Measurements from ENCODE around the gene DENND1A. TPM values are rescaled to one million over a fixed set of nuclear protein-coding genes. Genes with fewer than 3 reads are reported as not detected.

The DENND1A gene
- total and polyA plus RNA-seq, 7 donors = 12.8 to 33.2 (median 19.2) TPM

GRCh38 chr9:123394291-123395235 is 535.4 kb downstream of the DENND1A start:
- 84 to 89% methylated on average over 16 of the region's 16 CpGs for WGBS, 2 donors
- intact Hi-C loops (cut with DNase I) = no loop called here
- H3K9me3 ChIP-seq = no peaks in the 10 kb centered on the region
- H3K27ac ChIP-seq = no peak overlapping the region
- no peak overlapping the region for H3K4me3 ChIP-seq
- TF ChIP-seq EP300 (IDR thresholded peaks at IDR 0.05) (no peak), POLR2A (IDR thresholded peaks at IDR 0.05) (no peak), POLR2AphosphoS5 (IDR thresholded peaks at IDR 0.05) (no peak)
- TF ChIP-seq, protein P1, sequence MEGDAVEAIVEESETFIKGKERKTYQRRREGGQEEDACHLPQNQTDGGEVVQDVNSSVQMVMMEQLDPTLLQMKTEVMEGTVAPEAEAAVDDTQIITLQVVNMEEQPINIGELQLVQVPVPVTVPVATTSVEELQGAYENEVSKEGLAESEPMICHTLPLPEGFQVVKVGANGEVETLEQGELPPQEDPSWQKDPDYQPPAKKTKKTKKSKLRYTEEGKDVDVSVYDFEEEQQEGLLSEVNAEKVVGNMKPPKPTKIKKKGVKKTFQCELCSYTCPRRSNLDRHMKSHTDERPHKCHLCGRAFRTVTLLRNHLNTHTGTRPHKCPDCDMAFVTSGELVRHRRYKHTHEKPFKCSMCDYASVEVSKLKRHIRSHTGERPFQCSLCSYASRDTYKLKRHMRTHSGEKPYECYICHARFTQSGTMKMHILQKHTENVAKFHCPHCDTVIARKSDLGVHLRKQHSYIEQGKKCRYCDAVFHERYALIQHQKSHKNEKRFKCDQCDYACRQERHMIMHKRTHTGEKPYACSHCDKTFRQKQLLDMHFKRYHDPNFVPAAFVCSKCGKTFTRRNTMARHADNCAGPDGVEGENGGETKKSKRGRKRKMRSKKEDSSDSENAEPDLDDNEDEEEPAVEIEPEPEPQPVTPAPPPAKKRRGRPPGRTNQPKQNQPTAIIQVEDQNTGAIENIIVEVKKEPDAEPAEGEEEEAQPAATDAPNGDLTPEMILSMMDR (IDR thresholded peaks at IDR 0.05) = no peak
- no peaks in the 10 kb centered on the region for H3K4me1 ChIP-seq
- H3K27me3 ChIP-seq = no peaks in the 10 kb centered on the region
- no peaks in the 10 kb centered on the region for H3K36me3 ChIP-seq
- no peak for DNase-seq

GRCh38 chr9:123392802-123393201 is 537.1 kb downstream of the DENND1A start:
- H3K36me3 ChIP-seq = no peaks in the 10 kb centered on the region
- no peak overlapping the region for H3K27ac ChIP-seq
- TF ChIP-seq, protein P1 (IDR thresholded peaks at IDR 0.05) = no peak
- TF ChIP-seq EP300 (IDR thresholded peaks at IDR 0.05) (no peak), POLR2AphosphoS5 (IDR thresholded peaks at IDR 0.05) (no peak), POLR2A (IDR thresholded peaks at IDR 0.05) (no peak)
- WGBS, 2 donors = 88 to 97% methylated on average over 4 of the region's 4 CpGs
- no peaks in the 10 kb centered on the region for H3K4me1 ChIP-seq
- intact Hi-C loops (cut with DNase I) = no loop called here
- no peaks in the 10 kb centered on the region for H3K9me3 ChIP-seq
- H3K27me3 ChIP-seq = no peaks in the 10 kb centered on the region
- no peak overlapping the region for H3K4me3 ChIP-seq
- DNase-seq = no peak

DNA sequence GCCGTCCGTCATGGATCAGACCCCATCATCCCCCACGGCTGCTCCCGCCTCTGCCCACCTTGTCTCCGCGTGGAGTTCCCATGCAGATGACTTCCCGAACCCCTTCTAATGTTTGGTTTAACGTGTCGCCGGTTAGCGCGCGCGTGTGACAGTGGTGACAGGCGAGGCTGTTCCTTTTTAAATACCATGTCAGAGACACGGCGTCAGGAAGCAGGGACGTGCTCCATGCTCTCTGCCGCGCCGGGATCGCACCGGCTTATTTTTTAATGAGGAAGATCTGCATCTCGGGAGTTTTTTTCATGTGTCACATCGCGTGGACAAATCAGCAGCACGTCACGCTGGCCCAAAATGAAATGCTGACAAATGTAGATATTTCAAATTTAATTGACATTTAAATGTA is 538.0 kb downstream of the DENND1A start:
- WGBS, 2 donors = 95% methylated on average over 28 of the region's 28 CpGs
- H3K9me3 ChIP-seq = no peaks in the 10 kb centered on the region

DNA sequence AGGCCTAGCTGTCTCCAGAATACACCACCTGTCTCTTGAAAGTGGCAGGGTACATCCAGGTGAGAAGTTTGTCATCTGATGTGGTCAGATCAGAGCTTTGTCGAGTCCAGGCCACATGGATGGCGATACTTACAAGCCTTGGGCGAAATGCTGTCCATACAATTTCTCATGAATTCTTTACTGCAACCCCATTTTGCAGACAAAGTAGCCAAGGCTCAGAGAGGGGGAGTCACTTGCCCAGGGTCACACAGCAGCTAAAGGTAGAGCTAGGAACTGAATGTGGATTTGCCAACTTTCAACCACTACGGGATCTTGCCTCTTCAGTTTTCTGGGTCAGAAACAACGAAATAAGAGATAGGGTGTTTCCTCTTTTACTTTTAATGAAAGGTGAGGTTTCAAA is 538.7 kb downstream of the DENND1A start:
- no peak overlapping the region for H3K4me3 ChIP-seq
- H3K9me3 ChIP-seq = no peaks in the 10 kb centered on the region
- TF ChIP-seq EP300 (IDR thresholded peaks at IDR 0.05) = no peak
- TF ChIP-seq POLR2A (IDR thresholded peaks at IDR 0.05) = no peak
- H3K36me3 ChIP-seq = no peaks in the 10 kb centered on the region
- no peak for DNase-seq
- no peak overlapping the region for H3K27ac ChIP-seq
- no peaks in the 10 kb centered on the region for H3K4me1 ChIP-seq
- no peaks in the 10 kb centered on the region for H3K27me3 ChIP-seq
- 85 to 94% methylated on average over 5 of the region's 5 CpGs for WGBS, 2 donors
- intact Hi-C loops (cut with DNase I) = no loop called here

More for the DNA sequence above, 538.0 kb downstream of the DENND1A start:
- no peak for DNase-seq
- TF ChIP-seq POLR2AphosphoS5 (IDR thresholded peaks at IDR 0.05) = no peak
- TF ChIP-seq POLR2A (IDR thresholded peaks at IDR 0.05) = no peak
- TF ChIP-seq, protein P1 (IDR thresholded peaks at IDR 0.05) = no peak
- TF ChIP-seq EP300 (IDR thresholded peaks at IDR 0.05) = no peak
- no peaks in the 10 kb centered on the region for H3K4me1 ChIP-seq
- no peaks in the 10 kb centered on the region for H3K36me3 ChIP-seq
- H3K4me3 ChIP-seq = no peak overlapping the region
- H3K27ac ChIP-seq = no peak overlapping the region
- intact Hi-C loops (cut with DNase I) = no loop called here
- no peaks in the 10 kb centered on the region for H3K27me3 ChIP-seq

- intact Hi-C loops (cut with DNase I) = no loop called here
- Histone ChIP-seq H3K27me3 (no peaks in the 10 kb centered on the region), H3K9me3 (no peaks in the 10 kb centered on the region), H3K36me3 (no peaks in the 10 kb centered on the region), H3K4me1 (no peaks in the 10 kb centered on the region), H3K27ac (no peak overlapping the region), H3K4me3 (no peak overlapping the region)
- WGBS, 2 donors = 92 to 94% methylated on average over 23 of the region's 23 CpGs
- no peak for DNase-seq
- TF ChIP-seq POLR2AphosphoS5 (IDR thresholded peaks at IDR 0.05) = no peak
- TF ChIP-seq POLR2A (IDR thresholded peaks at IDR 0.05) = no peak
- no peak for TF ChIP-seq EP300 (IDR thresholded peaks at IDR 0.05)
- TF ChIP-seq, protein P1 (IDR thresholded peaks at IDR 0.05) = no peak
These were observed 539.4 kb downstream of the DENND1A start for GRCh38 chr9:123390337-123391135.
